ENCODE data around the gene KRTDAP.

KRTDAP gene

GRCh38 chr19:35449359-35450043 is 40.8 kb downstream of the KRTDAP start:
- no peak for DNase-seq

DNA sequence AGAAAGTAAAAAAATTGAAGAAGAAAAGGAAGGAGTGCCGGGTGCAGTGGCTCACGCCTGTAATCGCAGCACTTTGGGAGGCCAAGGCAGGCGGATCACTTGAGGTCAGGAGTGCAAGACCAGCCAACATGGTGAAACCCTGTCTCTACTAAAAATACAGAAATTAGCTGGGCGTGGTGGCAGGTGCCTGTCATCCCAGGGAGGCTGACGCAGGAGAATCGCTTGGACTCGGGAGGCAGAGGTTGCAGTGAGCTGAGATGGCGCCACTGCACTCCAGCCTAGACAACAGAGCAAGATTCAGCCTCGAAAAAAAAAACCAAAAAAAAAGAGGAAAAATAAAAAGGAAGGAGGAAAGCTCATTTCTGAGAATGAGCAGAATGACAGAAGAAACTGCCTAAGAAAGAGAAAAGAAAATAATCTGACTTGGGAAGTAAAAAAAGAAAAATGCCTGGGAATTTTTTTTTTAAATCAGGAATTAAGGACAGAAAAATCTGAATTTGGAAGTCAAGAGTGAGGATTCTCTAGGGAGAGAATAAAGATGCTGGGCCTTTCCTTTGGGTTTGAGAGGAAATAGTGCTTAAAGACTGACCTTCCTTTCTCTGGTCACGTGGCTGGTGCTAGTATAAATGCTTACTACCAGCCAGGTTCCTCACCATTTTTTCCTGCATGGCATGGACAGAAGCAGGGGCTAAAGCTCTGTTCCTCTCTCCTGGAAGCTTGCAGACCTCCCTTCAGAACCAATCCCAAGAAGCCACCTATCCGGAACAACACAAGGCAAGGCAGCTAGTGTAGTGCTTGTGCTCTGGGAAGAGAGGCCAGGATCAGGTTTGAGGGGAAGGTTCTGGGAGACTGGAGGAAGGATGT is 42.4 kb downstream of the KRTDAP start, which contains the start of gene FFAR2:
TSS of gene FFAR2 (plus strand) at position 652 of the 864 bp plus-strand sequence. CDS start 1,458 bp downstream, outside the sequence.
- DNase-seq = no peak

GRCh38 chr19:35445826-35446593 is 44.3 kb downstream of the KRTDAP start:
- no peak for DNase-seq

GRCh38 chr19:35444735-35445134 is 45.5 kb downstream of the KRTDAP start:
- no peak for DNase-seq

GRCh38 chr19:35442091-35442490 is 48.2 kb downstream of the KRTDAP start:
- no peak for DNase-seq

DNA sequence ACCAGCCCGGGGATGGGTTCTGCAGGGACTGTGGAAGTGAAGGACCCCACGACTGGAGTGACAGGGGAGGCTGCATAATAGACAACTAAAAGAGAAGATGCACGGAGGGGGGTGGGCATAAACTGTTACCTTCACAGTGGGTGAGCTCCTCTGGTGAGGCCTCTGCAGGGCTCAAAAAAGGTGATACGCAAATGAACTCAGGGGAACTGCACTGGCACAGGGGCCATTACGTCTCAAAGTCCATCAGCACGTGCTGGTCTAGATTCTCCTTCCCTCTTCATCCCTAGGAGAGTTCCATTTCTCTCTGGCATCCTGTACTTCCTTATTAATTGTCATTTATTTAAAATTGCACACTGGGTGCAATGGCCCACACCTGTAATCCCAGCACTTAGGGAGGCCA is 50.3 kb downstream of the KRTDAP start:
- DNase-seq = no peak

DNA sequence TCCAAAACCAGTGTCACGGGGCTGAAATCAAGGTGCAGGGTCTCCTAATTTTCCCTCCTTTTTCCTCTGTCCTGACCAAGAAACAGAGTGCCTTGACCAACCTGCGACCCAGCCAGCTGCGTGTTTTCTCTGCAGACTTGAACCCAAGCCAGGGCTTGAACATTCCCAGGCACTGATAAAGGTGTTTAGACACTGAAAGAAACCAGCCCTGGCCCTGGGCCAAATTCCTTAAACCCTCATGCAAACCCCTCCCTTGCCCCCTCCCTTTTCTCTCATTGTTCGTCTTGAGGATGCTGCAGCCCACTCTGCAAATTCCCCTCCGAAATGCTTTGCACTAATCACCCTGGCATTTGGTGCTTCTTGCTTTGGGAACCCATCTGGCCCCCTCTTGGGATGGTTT is 51.7 kb downstream of the KRTDAP start:
- DNase-seq = no peak

DNA sequence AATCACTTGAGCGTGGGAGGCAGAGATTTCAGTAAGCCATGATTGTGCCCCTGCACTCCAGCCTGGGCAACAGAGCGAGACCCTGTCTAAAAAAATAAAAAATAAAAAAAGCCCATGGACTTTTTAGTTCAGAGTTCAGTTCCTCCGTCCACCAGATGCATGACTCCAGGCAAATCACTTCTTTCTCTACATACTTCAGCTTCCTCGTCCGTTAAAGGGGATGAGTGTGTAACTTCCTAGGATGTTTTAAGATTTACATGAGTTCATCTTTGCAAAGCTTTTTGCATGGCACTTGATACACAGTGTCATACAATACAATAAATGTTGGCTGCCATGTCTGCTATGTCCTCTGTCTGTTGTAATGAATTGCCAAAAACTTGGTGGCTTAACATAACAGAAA is 52.2 kb downstream of the KRTDAP start:
- no peak for DNase-seq

- DNase-seq = no peak
Observed at GRCh38 chr19:35437406-35437951, 52.8 kb downstream of the KRTDAP start.
